NCI-H2196 (cell line): ENCODE measurements around the gene CEACAM19.
"Not testable (repeated sequence)": the region's sequence is repeated elsewhere in the genome, so short reads cannot be mapped to it uniquely, and the experiment has no call there.

Experiments used
- DNase-seq: peaks from one replicate; lab custom pipeline; 2025; ENCODE audit not compliant: unreplicated experiment; lab: John Stamatoyannopoulos, UW

The CEACAM19 gene

GRCh38 chr19:44700547-44700946 is 29.3 kb downstream of the CEACAM19 start:
- no peak for DNase-seq

DNA sequence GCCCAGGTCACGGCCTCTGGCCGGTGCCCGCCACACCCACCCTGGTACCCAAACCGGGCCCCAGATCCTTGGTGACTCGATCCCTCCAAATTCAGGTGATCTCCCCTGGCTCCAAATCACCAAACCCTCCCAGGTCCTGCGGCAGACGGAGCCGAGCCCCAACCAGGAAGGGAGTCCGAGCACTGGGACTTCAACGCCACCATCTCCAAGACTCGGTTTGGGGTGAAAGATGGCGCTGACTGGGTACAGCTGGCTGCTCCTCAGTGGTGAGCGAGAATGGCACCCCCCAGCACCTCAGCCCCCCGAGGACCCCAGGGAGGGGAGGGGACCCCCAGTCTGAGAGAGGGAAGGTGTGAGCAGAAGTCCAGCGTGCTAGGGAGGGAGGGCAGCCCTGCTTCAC is 29.9 kb downstream of the CEACAM19 start:
- no peak for DNase-seq

GRCh38 chr19:44702551-44703176 is 31.4 kb downstream of the CEACAM19 start:
- DNase-seq = no peak

DNA sequence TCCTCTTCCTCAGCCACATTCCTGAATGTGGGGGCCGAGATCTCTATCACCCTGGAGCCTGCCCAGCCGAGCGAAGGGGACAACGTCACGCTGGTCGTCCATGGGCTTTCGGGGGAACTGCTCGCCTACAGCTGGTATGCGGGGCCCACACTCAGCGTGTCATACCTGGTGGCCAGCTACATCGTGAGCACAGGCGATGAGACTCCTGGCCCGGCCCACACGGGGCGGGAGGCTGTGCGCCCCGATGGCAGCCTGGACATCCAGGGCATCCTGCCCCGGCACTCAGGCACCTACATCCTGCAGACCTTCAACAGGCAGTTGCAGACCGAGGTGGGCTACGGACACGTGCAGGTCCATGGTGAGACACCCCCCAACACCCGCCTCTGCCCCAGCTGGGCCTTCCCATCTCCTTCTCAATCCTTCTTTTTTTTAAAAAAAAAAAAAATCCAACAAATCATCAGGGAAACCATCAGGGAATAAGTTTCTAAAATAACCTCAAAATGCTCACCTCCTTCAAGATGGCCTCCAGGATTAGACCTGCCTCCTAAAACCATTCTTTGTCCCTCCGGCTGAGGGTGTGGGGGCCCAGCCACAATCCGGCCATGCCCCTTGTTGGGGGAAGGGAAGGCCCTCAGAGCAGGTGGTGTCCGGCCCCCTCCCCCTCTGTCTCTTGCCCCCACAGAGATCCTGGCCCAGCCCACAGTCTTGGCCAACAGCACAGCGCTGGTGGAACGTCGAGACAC is 32.2 kb downstream of the CEACAM19 start:
- no peak for DNase-seq

- DNase-seq = no peak
Measured at GRCh38 chr19:44704982-44705381, 33.7 kb downstream of the CEACAM19 start.

DNA sequence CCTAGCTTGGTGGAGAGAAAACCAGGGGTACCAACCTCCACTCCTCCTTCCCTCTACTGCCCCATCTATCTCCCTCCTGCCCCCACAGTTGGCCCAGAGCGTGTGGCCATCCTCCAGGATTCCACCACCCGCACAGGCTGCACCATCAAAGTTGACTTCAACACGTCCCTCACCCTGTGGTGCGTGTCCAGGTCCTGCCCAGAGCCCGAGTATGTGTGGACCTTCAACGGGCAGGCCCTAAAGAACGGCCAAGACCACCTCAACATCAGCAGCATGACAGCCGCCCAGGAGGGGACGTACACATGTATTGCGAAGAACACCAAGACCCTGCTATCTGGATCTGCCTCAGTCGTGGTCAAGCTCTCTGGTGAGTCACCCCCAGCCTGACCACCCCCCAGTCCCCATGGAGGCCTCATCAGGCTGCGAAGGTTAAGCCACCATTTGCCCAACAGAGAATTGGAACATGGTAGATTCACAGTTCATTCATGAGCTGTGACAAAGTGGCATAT is 34.3 kb downstream of the CEACAM19 start:
- no peak for DNase-seq

DNA sequence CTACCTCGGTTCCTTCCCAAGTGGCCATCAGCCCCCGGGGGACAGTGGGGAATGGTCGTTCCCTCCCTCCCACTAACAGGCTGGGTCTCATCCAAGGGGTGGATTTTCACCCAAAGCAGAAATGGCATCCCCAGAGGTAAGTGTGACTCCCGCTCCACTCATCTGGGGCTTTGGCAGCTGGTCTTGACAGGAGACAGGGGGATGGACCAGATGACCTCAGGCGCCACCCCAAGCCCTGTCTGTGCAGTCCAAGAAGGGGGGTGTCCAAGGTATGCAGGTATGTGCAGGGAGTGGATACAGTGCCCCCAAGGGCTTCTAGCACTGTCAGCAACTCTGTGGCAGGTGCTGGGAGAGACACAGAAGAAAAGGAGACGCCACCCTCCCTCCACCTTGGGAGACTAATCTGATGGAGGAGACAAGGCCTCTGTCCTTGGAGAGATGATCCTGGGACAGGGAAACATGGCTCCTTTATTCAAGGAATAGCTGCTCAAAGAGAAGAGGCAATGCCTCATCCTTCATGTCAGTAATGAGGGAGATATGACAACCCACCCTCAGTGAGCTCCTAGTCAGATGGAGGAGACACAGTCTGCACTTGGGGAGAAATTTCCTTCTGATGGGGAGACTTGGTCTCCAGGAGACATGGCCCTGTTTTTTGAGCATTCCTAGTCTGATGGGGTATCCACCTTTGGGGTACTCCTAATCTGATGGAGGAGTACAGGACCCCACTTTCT is 35.4 kb downstream of the CEACAM19 start:
- no peak for DNase-seq

GRCh38 chr19:44707794-44708193 is 36.5 kb downstream of the CEACAM19 start:
- no peak for DNase-seq

GRCh38 chr19:44708940-44709339 is 37.7 kb downstream of the CEACAM19 start:
- no peak for DNase-seq

DNA sequence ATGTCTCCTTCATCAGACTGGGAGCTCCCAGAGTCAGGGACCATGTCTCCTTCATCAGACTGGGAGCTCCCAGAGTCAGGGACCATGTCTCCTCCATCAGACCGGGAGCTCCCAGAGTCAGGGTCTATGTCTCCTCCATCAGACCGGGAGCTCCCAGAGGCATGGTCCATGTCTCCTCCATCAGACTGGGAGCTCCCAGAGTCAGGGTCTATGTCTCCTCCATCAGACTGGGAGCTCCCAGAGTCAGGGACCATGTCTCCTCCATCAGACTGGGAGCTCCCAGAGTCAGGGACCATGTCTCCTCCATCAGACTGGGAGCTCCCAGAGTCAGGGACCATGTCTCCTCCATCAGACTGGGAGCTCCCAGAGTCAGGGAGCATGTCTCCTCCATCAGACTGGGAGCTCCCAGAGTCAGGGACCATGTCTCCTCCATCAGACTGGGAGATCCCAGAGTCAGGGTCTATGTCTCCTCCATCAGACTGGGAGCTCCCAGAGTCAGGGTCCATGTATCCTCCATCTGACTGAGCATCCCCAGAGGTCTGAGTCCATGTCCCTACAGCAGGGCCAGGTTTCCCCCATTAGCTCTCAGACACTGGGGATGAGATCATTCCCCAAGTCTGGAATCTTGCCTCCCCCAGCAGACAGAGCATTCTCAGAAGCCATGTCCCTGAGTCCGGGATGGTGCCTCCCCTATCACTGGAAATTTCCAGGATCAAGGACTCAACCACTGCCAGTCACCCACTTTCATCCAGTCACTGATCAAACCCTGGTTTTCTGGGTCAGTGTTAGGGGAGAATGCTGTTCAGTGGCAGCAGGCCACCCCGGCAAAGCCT is 38.4 kb downstream of the CEACAM19 start:
- not testable (repeated sequence) for DNase-seq

DNA sequence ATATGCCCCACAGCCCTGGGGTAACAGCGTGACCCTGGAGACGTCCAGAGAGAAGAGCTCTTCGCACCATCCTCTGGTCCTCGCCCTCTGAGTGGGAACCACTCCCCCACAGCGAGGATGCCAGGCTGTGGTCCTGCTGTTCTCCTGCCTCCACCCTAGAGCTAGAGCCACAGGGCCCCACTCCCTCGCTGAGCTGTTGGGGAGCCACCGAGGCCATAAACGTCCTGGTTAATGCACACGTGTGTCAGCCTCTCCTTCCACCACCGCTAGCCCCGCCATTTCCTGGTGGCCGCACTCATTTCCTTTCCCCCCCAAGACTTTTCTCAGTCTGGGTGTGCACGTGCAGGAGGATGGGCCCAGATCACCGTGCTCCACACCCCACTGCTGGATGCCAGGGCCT is 39.2 kb downstream of the CEACAM19 start:
- DNase-seq = no peak

DNA sequence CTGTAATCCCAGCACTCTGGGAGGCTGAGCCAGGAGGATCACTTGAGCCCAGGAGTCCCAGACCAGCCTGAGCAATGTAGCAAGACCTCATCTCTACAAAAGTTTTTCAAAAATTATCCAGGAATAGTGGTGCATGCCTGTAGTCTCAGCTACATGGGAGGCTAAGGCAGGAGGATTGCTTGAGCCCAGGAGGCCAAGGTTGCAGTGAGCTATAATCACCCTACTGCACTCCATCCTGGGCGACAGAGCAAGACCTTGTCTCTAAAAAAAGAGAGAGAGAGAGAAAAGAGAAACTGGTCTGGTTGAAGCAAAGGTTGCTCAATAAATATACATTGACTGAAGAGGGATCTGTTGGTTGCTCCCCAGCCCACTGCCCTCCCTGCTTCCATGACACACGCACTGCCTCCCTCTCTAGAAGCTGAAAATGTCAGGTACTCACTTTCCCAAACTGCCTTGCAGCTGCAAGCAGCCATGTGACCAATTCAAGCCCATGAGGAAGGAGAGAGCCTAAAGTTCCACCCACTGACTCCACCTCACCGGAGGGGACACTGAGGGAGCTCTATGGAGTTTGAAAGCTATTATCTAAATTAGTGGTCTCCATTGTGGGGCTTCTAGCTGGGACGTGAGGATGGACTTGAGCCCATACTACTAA is 41.7 kb downstream of the CEACAM19 start:
- no peak for DNase-seq

- no peak for DNase-seq
Measured at GRCh38 chr19:44714597-44715169, 43.4 kb downstream of the CEACAM19 start.

DNA sequence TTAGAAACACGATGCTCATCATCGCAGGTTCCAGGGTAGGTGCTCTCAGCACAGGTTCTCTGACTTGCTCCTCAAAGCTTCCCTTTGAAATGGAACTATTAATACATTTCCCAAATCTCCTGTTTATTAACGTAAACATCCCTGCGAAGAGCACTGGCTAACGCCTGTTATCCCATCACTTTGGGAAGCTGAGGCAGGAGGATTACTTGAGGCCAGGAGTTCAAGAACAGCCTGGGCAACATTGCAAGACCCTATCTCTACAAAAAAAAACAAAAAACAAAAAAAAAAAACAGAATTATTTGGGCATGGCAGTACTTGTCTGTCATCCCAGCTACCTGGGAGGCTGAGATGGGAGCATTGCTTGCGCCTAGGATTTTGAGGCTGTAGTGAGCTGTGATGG is 46.3 kb downstream of the CEACAM19 start:
- no peak for DNase-seq

DNA sequence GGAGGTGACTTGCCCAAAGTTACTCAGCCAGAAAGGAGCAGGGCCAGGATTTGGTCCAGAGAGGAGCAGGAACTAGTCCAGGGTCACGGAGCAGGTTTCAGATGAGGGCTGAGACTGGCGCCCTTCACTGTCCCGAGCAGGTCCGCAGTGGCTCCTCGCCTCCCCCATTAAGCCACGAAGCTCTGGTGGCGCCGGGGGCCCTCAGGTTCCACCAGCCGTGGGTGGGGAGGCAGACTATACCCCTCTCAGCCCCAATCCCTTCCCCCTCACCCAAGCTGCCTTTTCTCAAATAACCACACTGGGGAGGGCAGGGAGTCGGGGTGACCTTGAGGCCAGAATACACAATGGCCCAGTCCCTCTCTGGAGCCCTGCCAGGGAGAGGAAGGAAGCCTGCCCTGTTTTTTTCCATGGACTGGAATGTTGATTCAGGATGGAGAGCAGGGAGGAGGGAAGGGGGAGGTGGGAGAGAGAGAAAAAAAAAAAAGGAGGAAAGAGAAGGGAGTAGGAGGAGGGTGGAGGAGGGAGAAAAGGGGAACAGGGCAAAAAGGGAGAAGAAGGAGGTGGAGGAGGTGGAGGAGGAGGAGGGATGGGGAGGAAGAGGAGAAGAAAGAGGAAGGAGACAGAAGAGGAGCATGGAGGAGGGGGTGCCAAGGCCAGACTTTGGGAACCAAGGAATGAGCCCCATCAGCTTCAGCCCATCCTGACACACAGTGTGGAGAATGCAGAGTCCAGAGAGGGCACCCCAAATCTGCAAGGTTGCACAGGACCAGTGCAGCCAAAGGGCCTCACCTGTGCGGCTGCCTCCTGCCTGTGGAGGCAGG is 47.4 kb downstream of the CEACAM19 start:
- DNase-seq = no peak

- no peak for DNase-seq
Measured at GRCh38 chr19:44719262-44719701, 48.0 kb downstream of the CEACAM19 start.

DNA sequence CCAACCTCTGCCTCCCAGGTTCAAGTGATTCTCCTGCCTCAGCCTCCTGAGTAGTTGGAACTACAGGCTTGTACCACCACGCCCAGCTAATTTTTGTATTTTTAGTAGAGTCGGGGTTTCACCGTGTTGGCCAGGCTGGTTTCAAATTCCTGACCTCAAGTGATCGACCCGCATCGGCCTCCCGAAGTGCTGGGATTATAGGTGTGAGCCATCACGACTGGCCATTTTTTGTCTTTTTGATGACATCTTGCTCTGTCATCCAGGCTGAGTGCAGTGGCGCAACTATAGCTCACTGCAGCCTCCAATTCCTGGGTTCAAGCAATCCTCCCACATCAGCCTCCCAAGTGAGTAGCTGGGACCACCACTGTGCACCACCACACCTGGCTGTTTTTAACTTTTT is 49.1 kb downstream of the CEACAM19 start:
- not testable (repeated sequence) for DNase-seq

GRCh38 chr19:44720945-44721344 is 49.7 kb downstream of the CEACAM19 start:
- DNase-seq = no peak

DNA sequence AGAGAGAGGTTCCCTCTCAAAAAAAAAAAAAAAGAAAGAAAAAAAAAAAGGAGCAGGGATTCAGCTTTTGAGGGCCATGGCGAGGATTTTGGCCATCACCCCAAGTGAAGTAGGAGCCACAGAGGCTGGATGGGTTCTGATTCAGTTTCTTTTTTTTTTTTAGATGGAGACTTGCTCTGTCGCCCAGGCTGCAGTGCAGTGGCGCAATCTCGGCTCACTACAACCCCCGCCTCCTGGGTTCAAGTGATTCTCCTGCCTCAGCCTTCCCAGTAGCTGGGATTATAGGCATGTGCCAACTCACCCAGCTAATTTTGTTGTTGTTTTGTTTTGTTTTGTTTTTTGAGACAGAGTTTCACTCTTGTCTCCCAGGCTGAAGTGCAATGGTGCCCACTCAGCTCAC is 50.1 kb downstream of the CEACAM19 start:
- DNase-seq = not testable (repeated sequence)
